Prostate gland (tissue), 2 donors: ENCODE data around the gene ARHGAP31.

Experiments
- CTCF ChIP-seq, 4 experiments: fragments of 200-600 bp in 2 of 4; fragments of 450-650 bp in 2 of 4; sonication (generic) in 2 of 4; IDR thresholded peaks; 1 replicate in 3 of 4; 2 replicates in 1 of 4; pipeline ENCODE4 v1.5.1; 2016 to 2019; ENCODE audit warnings: antibody characterized with exemption in 4 of 4, mild to moderate bottlenecking in 2 of 4, moderate library complexity in 2 of 4
- POLR2A ChIP-seq: fragments of 450-650 bp; IDR thresholded peaks from one replicate; pipeline ENCODE4 v1.6.1; 2016; ENCODE audit warnings: antibody characterized with exemption, mild to moderate bottlenecking

GRCh38 chr3:119302697-119303551, 8.7 kb downstream of the ARHGAP31 start:
- no peak for TF ChIP-seq CTCF (IDR thresholded peaks at IDR 0.05)
- no peak for TF ChIP-seq POLR2A
